ENCODE measurements around the gene ABHD2. TPM values are rescaled to one million over a fixed set of nuclear protein-coding genes. Genes with fewer than 3 reads are reported as not detected.
A peak's percentile ranks its signal among the peaks of the same experiment; 100 is the strongest.

Gene ABHD2
- total RNA-seq, 2 experiments from 2014 or later, result 36.0 to 39.2 TPM

DNA sequence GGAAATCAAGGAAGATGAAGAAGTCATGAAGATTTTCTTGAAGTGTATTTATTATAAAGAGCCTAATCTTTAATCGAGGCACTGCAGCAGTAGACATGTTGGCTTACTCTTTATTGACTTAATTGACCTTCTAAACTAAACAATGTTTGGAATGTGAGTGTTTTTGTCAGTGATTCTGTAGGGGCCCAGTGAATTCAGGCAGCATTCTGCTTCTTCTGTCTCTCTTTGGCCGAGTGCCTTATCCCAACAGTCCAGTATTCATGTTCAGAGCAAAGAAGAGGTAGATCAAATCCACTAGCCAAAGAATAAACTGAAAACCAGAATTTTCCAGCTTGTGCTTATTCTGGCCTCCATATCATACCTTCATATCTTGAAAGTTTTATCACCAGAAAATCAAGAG lies 77.4 kb downstream of the ABHD2 start:
- intact Hi-C loops (cut with DNase I, micrococcal nuclease), result no loop called here
- Histone ChIP-seq H3K4me1 (ENCODE audit: insufficient read depth, low read length) (peaks cover 3% of the 10 kb centered on the region), H3K27ac (ENCODE audit: low read depth in 1 of 2, low read length in 2 of 2) (no peak overlapping the region), H3K4me3 (ENCODE audit: low read length) (no peak overlapping the region), H3K27me3 (ENCODE audit: control insufficient read depth in 1 of 2, insufficient read depth in 2 of 2, low read length in 2 of 2) (no peaks in the 10 kb centered on the region), H3K9me3 (ENCODE audit: control insufficient read depth in 1 of 2, insufficient read depth in 1 of 2, low read length in 2 of 2) (no peaks in the 10 kb centered on the region), H3K36me3 (ENCODE audit: insufficient read depth, low read length) (peaks cover 11% of the 10 kb centered on the region)
- Mint-ChIP-seq H3K36me3 (ENCODE audit: low read depth) (peaks cover 41% of the 10 kb centered on the region), H3K9me3 (no peaks in the 10 kb centered on the region), H3K4me1 (ENCODE audit: low read depth) (no peaks in the 10 kb centered on the region), H3K4me3 (no peak overlapping the region), H3K27ac (no peak overlapping the region), H3K27me3 (no peaks in the 10 kb centered on the region)
- TF ChIP-seq CTCF (IDR thresholded peaks at IDR 0.05), result no peak
- ChIA-PET CTCF (interaction anchor here (1.7 kb wide), 1 partner anchor 12 kb away, joined by 6 read pairs; no protein-coding TSS in a partner anchor), POLR2A (interaction anchor here (0.7 kb wide), 1 partner anchor 13 kb away, joined by 3 read pairs; no protein-coding TSS in a partner anchor)
- DNase-seq, result no peak
- no peak for ATAC-seq (ENCODE audit: poor library complexity)

DNA sequence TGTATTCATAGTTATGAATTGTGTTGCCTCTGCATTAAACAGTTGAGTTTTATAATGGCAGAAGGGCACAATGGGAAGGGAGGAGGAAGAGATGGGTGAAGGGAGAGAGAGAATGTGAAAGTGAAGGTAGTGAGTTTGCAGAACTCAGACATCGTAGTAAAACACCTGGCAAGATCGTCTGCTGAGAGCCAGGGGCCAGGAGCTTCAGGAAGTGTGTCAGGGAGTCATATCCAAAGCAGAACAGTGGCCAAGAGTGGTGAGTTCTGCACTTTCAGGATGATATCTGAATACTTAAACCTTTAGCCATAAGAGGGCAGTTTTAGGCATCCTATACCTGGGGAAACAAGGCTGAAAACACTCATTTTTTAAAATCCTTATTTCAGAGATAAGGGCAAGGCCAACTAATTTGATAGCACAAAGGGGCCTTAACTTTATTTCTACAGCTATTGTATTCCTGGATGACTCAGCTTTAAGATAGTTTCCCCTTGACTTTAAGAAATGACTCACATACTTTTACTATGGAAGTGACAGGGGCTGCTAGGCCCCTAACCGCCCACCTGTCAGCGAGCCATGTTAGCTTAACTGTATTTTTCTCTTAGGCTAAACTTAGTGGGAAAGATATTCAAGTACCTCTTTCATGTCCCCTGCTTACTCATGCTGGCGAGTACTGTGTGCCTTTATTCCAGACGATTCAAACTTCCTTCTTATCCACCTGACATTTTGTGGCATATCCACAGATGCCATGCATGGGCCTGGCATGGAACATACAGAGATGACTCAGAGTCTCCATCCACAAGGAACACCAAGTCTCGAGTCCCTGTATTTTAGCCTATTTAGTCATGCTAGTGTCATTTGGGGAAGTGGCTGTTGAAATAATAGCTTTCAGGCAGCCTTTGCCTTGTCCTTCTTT lies 79.3 kb downstream of the ABHD2 start:
- Mint-ChIP-seq H3K36me3 (ENCODE audit: low read depth) (peaks cover 23% of the 10 kb centered on the region), H3K27ac (peak overlapping the region; percentile 16), H3K4me3 (no peak overlapping the region), H3K4me1 (ENCODE audit: low read depth) (no peaks in the 10 kb centered on the region), H3K27me3 (no peaks in the 10 kb centered on the region), H3K9me3 (no peaks in the 10 kb centered on the region)
- ChIA-PET CTCF (interaction anchor here (0.8 to 1.7 kb wide), 4 partner anchors 10 to 110 kb away, joined by 3 to 8 read pairs (median 4); no protein-coding TSS in a partner anchor), POLR2A (no interaction called here)
- Histone ChIP-seq H3K4me3 (ENCODE audit: low read length) (no peak overlapping the region), H3K27ac (ENCODE audit: low read depth in 1 of 2, low read length in 2 of 2) (no peak overlapping the region), H3K4me1 (ENCODE audit: insufficient read depth, low read length) (peaks cover 3% of the 10 kb centered on the region), H3K27me3 (ENCODE audit: control insufficient read depth in 1 of 2, insufficient read depth in 2 of 2, low read length in 2 of 2) (no peaks in the 10 kb centered on the region), H3K36me3 (ENCODE audit: insufficient read depth, low read length) (peaks cover 13% of the 10 kb centered on the region), H3K9me3 (ENCODE audit: control insufficient read depth in 1 of 2, insufficient read depth in 1 of 2, low read length in 2 of 2) (no peaks in the 10 kb centered on the region)
- intact Hi-C loops (cut with DNase I, micrococcal nuclease), result no loop called here
- DNase-seq (peak in 2 of 14 experiments; percentile 34 to 46), ATAC-seq (ENCODE audit: poor library complexity) (no peak)
- no peak for TF ChIP-seq CTCF (IDR thresholded peaks at IDR 0.05)

- H3K4me3 Mint-ChIP-seq, result no peak overlapping the region
Observed at GRCh38 chr15:89168316-89168833, 80.1 kb downstream of the ABHD2 start.

More at GRCh38 chr15:89168316-89168833, 80.1 kb downstream of the ABHD2 start:
- no peaks in the 10 kb centered on the region for H3K4me1 Mint-ChIP-seq (ENCODE audit: low read depth)
- Histone ChIP-seq H3K4me1 (ENCODE audit: insufficient read depth, low read length) (peaks cover 3% of the 10 kb centered on the region), H3K27me3 (ENCODE audit: control insufficient read depth in 1 of 2, insufficient read depth in 2 of 2, low read length in 2 of 2) (no peaks in the 10 kb centered on the region), H3K36me3 (ENCODE audit: insufficient read depth, low read length) (peaks cover 17% of the 10 kb centered on the region), H3K4me3 (ENCODE audit: low read length) (no peak overlapping the region), H3K27ac (ENCODE audit: low read depth in 1 of 2, low read length in 2 of 2) (no peak overlapping the region), H3K9me3 (ENCODE audit: control insufficient read depth in 1 of 2, insufficient read depth in 1 of 2, low read length in 2 of 2) (no peaks in the 10 kb centered on the region)
- POLR2A ChIA-PET, result interaction anchor here (0.9 kb wide), 1 partner anchor 80 kb away, joined by 3 read pairs; the partner anchor contains the start of gene ABHD2
- H3K27me3 Mint-ChIP-seq, result no peaks in the 10 kb centered on the region
- CTCF ChIA-PET, result interaction anchor here (0.8 to 1.7 kb wide), 3 partner anchors 10 to 111 kb away, joined by 3 to 8 read pairs (median 3); no protein-coding TSS in a partner anchor
- TF ChIP-seq CTCF (IDR thresholded peaks at IDR 0.05), result no peak
- no peak for ATAC-seq (ENCODE audit: poor library complexity)
- H3K27ac Mint-ChIP-seq, result no peak overlapping the region
- H3K36me3 Mint-ChIP-seq (ENCODE audit: low read depth), result peaks cover 15% of the 10 kb centered on the region
- H3K9me3 Mint-ChIP-seq, result no peaks in the 10 kb centered on the region
- no peak for DNase-seq
- intact Hi-C loops (cut with DNase I, micrococcal nuclease), result no loop called here

Measured in CD4-positive, alpha-beta T cell (primary cell).